ENCODE results near the gene LCE2C. TPM values are rescaled to one million over a fixed set of nuclear protein-coding genes. Genes with fewer than 3 reads are reported as not detected.
"Not testable (repeated sequence)": the region's sequence is repeated elsewhere in the genome, so short reads cannot be mapped to it uniquely, and the experiment has no call there.

The LCE2C gene, protein sequence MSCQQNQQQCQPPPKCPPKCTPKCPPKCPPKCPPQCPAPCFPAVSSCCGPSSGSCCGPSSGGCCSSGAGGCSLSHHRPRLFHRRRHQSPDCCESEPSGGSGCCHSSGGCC
- total RNA-seq (not detected), polyA plus RNA-seq (not detected)
- long read RNA-seq, donor 1: 0 reads
- long read RNA-seq, donor 2: 0 reads
- long read RNA-seq, donor 3: 0 reads
- long read RNA-seq, donor 4: 0 reads

DNA sequence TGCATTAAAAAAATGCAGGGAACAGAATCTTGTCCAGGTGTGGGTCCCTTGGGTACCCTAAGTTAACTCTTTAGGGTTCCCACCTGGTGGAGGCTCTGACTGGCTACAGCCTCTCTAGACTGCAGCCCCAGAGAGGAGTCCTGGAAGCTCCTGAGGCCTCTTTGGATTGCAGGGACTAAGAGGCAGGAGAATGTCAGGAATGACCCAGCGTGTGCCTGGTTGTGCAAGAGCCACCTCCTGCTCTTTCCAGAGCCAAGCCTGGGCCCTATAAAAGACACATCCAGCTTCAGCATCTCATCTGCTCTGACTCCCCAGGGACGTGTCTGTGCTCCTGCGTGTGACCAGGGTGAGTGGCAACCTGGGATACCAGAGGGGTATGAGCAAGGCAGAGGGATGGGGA lies at the start of gene LCE2C:
LCE2C (plus strand) TSS at position 297 of the 400 bp plus-strand sequence. CDS start 737 bp downstream, outside the sequence.
- 59% methylated on average over 3 of the region's 3 CpGs for WGBS
- H3K9me3 ChIP-seq (ENCODE audit: control insufficient read depth, low read length); DNase-seq; H3K4me3 ChIP-seq (ENCODE audit: low read length); ATAC-seq; H3K4me1 ChIP-seq (ENCODE audit: control insufficient read depth, insufficient read depth, low read length); H3K27ac ChIP-seq (ENCODE audit: low read length); H3K27me3 ChIP-seq (ENCODE audit: control insufficient read depth, insufficient read depth); intact Hi-C loops (cut with DNase I): not testable (repeated sequence)

DNA sequence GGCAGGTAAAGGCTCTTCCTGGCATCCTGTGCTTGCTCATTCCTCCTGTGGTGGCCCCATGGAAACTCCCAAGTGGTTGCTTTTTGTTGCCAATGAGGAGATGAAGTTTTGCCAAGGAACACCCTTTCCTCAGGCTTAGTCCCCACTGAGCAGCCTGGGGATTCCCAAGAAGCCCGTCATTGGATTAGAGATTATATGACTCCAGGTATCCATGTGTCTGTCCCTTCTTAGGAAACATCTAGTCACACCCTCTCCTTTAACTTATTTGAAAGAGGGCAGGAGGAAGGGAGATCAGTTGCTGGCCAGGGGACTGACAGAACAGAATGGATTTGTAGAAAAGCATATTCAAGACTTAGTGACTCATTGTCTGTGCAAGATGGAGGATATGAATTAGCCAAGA lies 48.3 kb upstream of the LCE2C start:
- ATAC-seq: no peak
- H3K27me3 ChIP-seq (ENCODE audit: control insufficient read depth, insufficient read depth): no peaks in the 10 kb centered on the region
- no peaks in the 10 kb centered on the region for H3K9me3 ChIP-seq (ENCODE audit: control insufficient read depth, low read length)
- H3K27ac ChIP-seq (ENCODE audit: low read length): no peak overlapping the region
- 79% methylated on average over 1 of the region's 1 CpG for WGBS
- intact Hi-C loops (cut with DNase I): loop anchor here in 1 of 4 donors (10.0 kb wide), 1 partner anchor 52 kb away; no protein-coding TSS in a partner anchor
- H3K4me3 ChIP-seq (ENCODE audit: low read length): no peak overlapping the region
- no peaks in the 10 kb centered on the region for H3K4me1 ChIP-seq (ENCODE audit: control insufficient read depth, insufficient read depth, low read length)
- no peak for DNase-seq

DNA sequence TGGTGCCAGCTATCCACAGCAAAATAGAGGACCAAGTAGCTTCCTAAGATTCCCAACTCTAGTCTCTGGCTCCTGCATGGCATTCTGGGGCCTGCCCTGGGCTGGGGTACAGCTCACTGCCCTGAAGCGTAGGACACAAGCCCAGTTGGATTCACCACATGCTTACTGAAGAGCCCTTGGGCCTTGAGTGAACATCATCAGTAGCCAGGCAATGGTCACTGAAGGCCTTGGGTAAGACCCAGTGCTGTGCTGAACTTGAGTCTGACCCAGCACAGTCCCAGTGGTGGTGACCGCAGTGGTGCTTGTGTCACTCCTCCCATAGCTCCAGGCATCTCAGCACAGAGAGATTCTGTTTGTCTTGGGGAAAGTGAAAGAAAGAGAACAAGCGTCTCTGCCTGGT lies 44.5 kb upstream of the LCE2C start:
- no peaks in the 10 kb centered on the region for H3K27me3 ChIP-seq (ENCODE audit: control insufficient read depth, insufficient read depth)
- ATAC-seq (no peak), DNase-seq (no peak)
- no peak overlapping the region for H3K4me3 ChIP-seq (ENCODE audit: low read length)
- 85% methylated on average over 3 of the region's 3 CpGs for WGBS
- H3K27ac ChIP-seq (ENCODE audit: low read length): no peak overlapping the region
- intact Hi-C loops (cut with DNase I): no loop called here
- no peaks in the 10 kb centered on the region for H3K4me1 ChIP-seq (ENCODE audit: control insufficient read depth, insufficient read depth, low read length)
- no peaks in the 10 kb centered on the region for H3K9me3 ChIP-seq (ENCODE audit: control insufficient read depth, low read length)

DNA sequence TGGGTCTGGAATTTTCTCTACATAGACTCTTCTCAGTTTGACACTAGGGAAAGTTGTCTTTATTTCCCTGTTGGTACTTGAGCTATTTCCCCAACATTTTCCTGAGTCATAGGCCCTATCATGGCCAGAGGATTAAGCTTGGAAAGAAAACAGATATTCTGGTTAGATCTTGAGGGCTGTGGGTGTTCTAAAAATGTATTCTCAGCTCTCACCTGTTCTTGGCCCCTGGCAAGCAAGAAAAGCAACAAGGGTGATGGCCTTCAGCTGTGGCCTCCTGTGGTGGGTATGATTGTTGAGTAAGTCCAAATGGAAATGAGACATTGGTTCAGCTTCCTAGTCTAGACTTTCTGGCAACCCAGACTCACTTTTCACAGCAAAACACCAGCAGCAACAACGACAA lies 34.7 kb upstream of the LCE2C start:
- DNase-seq: no peak
- Histone ChIP-seq H3K4me1 (ENCODE audit: control insufficient read depth, insufficient read depth, low read length) (no peaks in the 10 kb centered on the region), H3K4me3 (ENCODE audit: low read length) (no peak overlapping the region), H3K9me3 (ENCODE audit: control insufficient read depth, low read length) (no peaks in the 10 kb centered on the region), H3K27ac (ENCODE audit: low read length) (no peak overlapping the region), H3K27me3 (ENCODE audit: control insufficient read depth, insufficient read depth) (no peaks in the 10 kb centered on the region)
- intact Hi-C loops (cut with DNase I): no loop called here
- WGBS: 65% methylated on average over 1 of the region's 1 CpG
- no peak for ATAC-seq

DNA sequence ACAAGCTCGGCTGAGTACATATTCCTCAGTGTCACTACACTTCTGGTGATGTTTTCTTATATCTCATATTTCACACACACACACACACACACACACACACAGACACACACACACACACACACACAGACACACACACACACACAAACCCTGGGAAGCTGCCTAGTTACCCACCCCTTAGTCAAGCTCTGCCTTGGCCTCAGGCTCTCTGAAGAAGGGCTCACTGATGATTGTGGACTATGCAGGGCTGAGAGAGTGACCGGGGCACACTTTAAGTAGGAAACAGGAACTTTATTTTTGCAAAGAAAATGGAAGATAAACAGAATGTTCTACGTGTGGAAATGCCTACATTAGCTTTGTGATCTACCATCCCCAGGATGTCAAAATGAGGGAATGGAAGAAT lies 31.1 kb upstream of the LCE2C start:
- Histone ChIP-seq H3K4me1 (ENCODE audit: control insufficient read depth, insufficient read depth, low read length) (no peaks in the 10 kb centered on the region), H3K4me3 (ENCODE audit: low read length) (no peak overlapping the region), H3K27me3 (ENCODE audit: control insufficient read depth, insufficient read depth) (no peaks in the 10 kb centered on the region), H3K27ac (ENCODE audit: low read length) (no peak overlapping the region), H3K9me3 (ENCODE audit: control insufficient read depth, low read length) (peaks cover 2% of the 10 kb centered on the region)
- intact Hi-C loops (cut with DNase I): no loop called here
- 45% methylated on average over 3 of the region's 3 CpGs for WGBS
- no peak for ATAC-seq
- DNase-seq: no peak

DNA sequence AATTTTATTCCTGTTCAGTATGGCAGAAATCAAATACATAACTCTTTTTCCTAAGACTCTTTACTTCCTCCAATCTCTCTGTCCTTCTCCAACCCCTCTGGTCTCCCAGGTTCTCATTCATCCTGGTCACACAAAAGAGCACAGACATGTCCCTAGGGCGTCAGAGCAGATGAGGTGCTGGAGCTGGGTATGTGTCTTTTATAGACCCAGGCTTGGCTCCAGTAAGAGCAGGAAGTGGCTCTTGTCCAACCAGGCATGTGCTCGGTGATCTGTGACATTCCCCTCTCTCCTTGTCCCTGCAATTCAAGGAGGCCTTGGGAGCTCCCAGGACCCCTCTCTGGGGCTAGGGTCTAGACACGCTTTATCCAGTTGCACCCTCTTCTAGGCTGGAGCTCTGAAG lies 29.9 kb upstream of the LCE2C start:
- Histone ChIP-seq H3K4me3 (ENCODE audit: low read length) (no peak overlapping the region), H3K4me1 (ENCODE audit: control insufficient read depth, insufficient read depth, low read length) (no peaks in the 10 kb centered on the region), H3K27me3 (ENCODE audit: control insufficient read depth, insufficient read depth) (no peaks in the 10 kb centered on the region), H3K27ac (ENCODE audit: low read length) (no peak overlapping the region), H3K9me3 (ENCODE audit: control insufficient read depth, low read length) (peaks cover 2% of the 10 kb centered on the region)
- no peak for ATAC-seq
- intact Hi-C loops (cut with DNase I): no loop called here
- WGBS: 49% methylated on average over 3 of the region's 3 CpGs
- no peak for DNase-seq

DNA sequence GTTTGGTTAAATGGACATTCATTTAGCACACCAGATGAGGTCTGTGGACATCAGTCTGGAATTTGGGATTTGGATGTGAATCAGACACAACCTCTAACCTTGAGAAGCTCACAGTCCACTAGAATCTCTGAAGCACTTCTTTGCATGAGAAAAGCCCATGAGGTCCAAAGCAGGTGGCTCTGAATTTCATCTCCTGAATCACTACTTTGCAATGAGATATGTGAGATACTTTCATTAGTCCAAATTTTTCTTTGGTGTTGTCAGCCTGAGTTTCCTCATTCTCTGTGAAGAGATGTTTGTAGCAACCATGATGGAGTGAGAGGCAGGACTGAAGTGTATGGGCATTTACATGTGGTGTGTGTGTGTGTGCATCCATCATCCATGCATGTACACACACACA lies 28.4 kb upstream of the LCE2C start:
- no peak for ATAC-seq
- Histone ChIP-seq H3K27me3 (ENCODE audit: control insufficient read depth, insufficient read depth) (no peaks in the 10 kb centered on the region), H3K9me3 (ENCODE audit: control insufficient read depth, low read length) (peaks cover 2% of the 10 kb centered on the region), H3K27ac (ENCODE audit: low read length) (no peak overlapping the region), H3K4me3 (ENCODE audit: low read length) (no peak overlapping the region), H3K4me1 (ENCODE audit: control insufficient read depth, insufficient read depth, low read length) (no peaks in the 10 kb centered on the region)
- DNase-seq: no peak
- intact Hi-C loops (cut with DNase I): no loop called here

DNA sequence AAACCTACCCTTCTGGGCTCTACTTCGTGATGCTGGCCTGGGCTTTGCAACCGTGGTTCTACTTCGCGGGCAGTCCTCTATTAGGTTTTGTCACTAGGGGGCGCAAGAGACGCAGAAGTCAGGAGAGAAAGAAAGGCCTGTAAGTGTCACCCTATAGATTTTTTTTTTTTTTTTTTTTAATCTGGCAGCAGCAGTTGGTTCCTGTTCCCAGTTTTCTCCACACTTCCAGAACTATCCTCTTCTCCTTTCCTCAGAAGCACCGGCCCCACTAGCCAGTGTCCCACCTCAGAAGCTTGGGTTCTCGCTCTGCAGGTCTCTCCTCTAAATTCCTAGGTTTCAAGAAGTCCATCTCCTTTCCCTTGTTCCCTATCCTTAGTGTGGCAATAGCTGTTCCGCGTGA lies 21.0 kb upstream of the LCE2C start:
- H3K27ac ChIP-seq (ENCODE audit: low read length): no peak overlapping the region
- H3K27me3 ChIP-seq (ENCODE audit: control insufficient read depth, insufficient read depth): no peaks in the 10 kb centered on the region
- no peak for DNase-seq
- H3K4me1 ChIP-seq (ENCODE audit: control insufficient read depth, insufficient read depth, low read length): no peaks in the 10 kb centered on the region
- intact Hi-C loops (cut with DNase I): no loop called here
- WGBS: 30% methylated on average over 10 of the region's 10 CpGs
- H3K4me3 ChIP-seq (ENCODE audit: low read length): no peak overlapping the region
- H3K9me3 ChIP-seq (ENCODE audit: control insufficient read depth, low read length): no peaks in the 10 kb centered on the region
- ATAC-seq: no peak

DNA sequence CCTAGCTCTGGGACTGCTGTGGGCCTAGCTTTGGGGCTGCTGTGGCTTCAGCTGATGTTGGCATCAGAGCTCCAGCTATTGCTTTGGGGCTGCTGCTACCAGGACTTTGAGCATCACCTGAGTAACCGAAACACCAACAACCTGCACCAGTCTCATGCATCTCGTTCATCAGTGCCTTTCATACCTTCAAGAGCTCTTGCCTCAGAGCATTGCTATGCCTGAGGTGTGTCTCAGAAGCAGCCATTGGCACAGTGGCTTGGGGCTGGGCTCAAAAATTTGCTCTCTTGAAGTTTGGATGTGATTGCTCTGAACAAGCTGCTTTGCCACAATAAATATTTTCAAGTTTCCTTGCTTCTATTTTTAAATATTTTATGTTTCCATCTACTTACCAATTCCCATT lies 18.6 kb upstream of the LCE2C start:
- Histone ChIP-seq H3K4me3 (ENCODE audit: low read length) (no peak overlapping the region), H3K27ac (ENCODE audit: low read length) (no peak overlapping the region), H3K4me1 (ENCODE audit: control insufficient read depth, insufficient read depth, low read length) (no peaks in the 10 kb centered on the region), H3K9me3 (ENCODE audit: control insufficient read depth, low read length) (no peaks in the 10 kb centered on the region), H3K27me3 (ENCODE audit: control insufficient read depth, insufficient read depth) (no peaks in the 10 kb centered on the region)
- 66% methylated on average over 2 of the region's 2 CpGs for WGBS
- DNase-seq (no peak), ATAC-seq (no peak)
- intact Hi-C loops (cut with DNase I): no loop called here

DNA sequence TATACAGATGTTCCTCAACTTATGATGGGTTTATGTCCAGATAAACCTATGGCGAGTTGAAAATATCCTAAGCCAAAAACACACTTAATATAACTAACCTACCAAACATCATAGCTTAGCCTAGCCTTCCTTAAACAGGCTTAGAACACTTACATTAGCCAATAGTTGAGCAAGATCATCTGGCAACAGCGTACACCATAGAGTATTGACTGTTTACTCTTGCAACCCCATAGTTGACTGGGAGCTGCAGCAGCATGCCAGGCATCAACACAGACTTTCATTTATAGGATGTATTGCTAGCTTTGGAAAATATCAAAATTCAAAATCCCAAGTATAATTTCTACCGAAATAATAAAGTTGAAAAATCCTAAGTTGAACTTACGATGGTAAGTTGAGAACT lies 17.4 kb upstream of the LCE2C start:
- intact Hi-C loops (cut with DNase I): no loop called here
- ATAC-seq (no peak), DNase-seq (no peak)
- no peaks in the 10 kb centered on the region for H3K9me3 ChIP-seq (ENCODE audit: control insufficient read depth, low read length)
- H3K27me3 ChIP-seq (ENCODE audit: control insufficient read depth, insufficient read depth): no peaks in the 10 kb centered on the region
- no peak overlapping the region for H3K27ac ChIP-seq (ENCODE audit: low read length)
- 78% methylated on average over 4 of the region's 4 CpGs for WGBS
- no peaks in the 10 kb centered on the region for H3K4me1 ChIP-seq (ENCODE audit: control insufficient read depth, insufficient read depth, low read length)
- H3K4me3 ChIP-seq (ENCODE audit: low read length): no peak overlapping the region

DNA sequence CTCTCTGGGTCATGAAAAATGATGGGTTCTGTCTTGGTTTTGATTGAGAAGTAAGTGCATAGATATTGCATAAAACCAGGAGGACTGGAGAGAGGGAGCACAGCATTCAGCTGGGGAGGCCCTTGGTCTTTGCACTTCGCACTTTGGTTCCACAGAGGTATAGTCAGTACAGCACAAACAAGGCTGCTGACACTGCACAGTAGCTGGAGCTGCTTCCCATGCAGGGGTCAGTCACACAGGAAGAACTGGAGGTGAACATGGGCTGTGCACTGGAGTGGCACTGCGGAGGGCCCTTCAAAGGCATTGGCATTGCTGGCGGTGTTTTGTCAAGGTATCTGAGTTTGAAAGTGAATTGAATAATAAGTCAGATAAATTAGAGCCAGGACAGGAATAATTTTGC lies 16.4 kb upstream of the LCE2C start:
- ATAC-seq: no peak
- no peak overlapping the region for H3K27ac ChIP-seq (ENCODE audit: low read length)
- DNase-seq: no peak
- no peaks in the 10 kb centered on the region for H3K9me3 ChIP-seq (ENCODE audit: control insufficient read depth, low read length)
- H3K4me3 ChIP-seq (ENCODE audit: low read length): no peak overlapping the region
- intact Hi-C loops (cut with DNase I): no loop called here
- WGBS: 82% methylated on average over 3 of the region's 3 CpGs
- no peaks in the 10 kb centered on the region for H3K4me1 ChIP-seq (ENCODE audit: control insufficient read depth, insufficient read depth, low read length)
- H3K27me3 ChIP-seq (ENCODE audit: control insufficient read depth, insufficient read depth): no peaks in the 10 kb centered on the region

DNA sequence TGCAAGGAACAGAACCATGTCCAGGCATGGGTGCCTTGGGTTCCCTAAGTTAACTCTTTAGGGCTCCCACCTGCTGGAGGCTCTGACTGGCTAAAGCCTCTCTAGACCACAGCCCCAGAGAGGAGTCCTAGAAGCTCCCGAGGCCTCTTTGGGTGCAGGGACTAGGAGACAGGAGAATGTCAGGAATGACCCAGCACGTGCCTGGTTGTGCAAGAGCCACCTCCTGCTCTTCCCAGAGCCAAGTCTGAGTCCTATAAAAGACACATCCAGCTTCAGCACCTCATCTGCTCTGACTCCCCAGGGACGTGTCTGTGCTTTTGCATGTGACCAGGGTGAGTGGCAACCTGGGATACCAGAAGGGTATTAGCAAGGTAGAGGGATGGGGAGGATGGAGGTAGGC lies 12.0 kb upstream of the LCE2C start, which contains the start of gene LCE2D:
LCE2D (plus strand) TSS at position 283 of the 400 bp plus-strand sequence. CDS start 726 bp downstream, outside the sequence.
- no peak within 1 kb of the TSS for H3K4me3 ChIP-seq (ENCODE audit: low read length)
- no peaks in the 10 kb centered on the region for H3K9me3 ChIP-seq (ENCODE audit: control insufficient read depth, low read length)
- no peaks in the 10 kb centered on the region for H3K27me3 ChIP-seq (ENCODE audit: control insufficient read depth, insufficient read depth)
- no peaks in the 10 kb centered on the region for H3K4me1 ChIP-seq (ENCODE audit: control insufficient read depth, insufficient read depth, low read length)
- intact Hi-C loops (cut with DNase I): no loop called here
- H3K27ac ChIP-seq (ENCODE audit: low read length): no peak within 1 kb of the TSS
- DNase-seq: no peak
- ATAC-seq: no peak
- WGBS: 63% methylated on average over 3 of the region's 3 CpGs
